ENCODE measurements around the gene GPR68. TPM values are rescaled to one million over a fixed set of nuclear protein-coding genes. Genes with fewer than 3 reads are reported as not detected.
"Not testable (repeated sequence)": the region's sequence is repeated elsewhere in the genome, so short reads cannot be mapped to it uniquely, and the experiment has no call there.

Gene GPR68
- polyA plus RNA-seq, 5 donors, result 1.2 to 3.8 (median 2.2) TPM

GRCh38 chr14:91253795-91254323 is 9.4 kb upstream of the GPR68 start:
- no peak for DNase-seq

- no peak for DNase-seq
These were observed 8.6 kb upstream of the GPR68 start for GRCh38 chr14:91252871-91253794.

- no peak for DNase-seq
These were observed 6.4 kb upstream of the GPR68 start for GRCh38 chr14:91250912-91251311.

GRCh38 chr14:91249841-91250616 is 5.5 kb upstream of the GPR68 start:
- DNase-seq, result peak; percentile 36 to 40

GRCh38 chr14:91246051-91246852 is 1.7 kb upstream of the GPR68 start:
- DNase-seq, result no peak

GRCh38 chr14:91245616-91246015 is 1.1 kb upstream of the GPR68 start:
- DNase-seq, result not testable (repeated sequence)

GRCh38 chr14:91245029-91245428 is 525 bp upstream of the GPR68 start:
- no peak for DNase-seq

- no peak for DNase-seq
These were observed 1.4 kb downstream of the GPR68 start for GRCh38 chr14:91243074-91243471.

GRCh38 chr14:91242635-91243034 is 1.9 kb downstream of the GPR68 start:
- no peak for DNase-seq

- DNase-seq, result no peak
These were observed 2.6 kb downstream of the GPR68 start for GRCh38 chr14:91241863-91242262.

- DNase-seq, result no peak
These were observed 5.8 kb downstream of the GPR68 start for GRCh38 chr14:91238661-91239060.

- DNase-seq, result no peak
These were observed 6.4 kb downstream of the GPR68 start for GRCh38 chr14:91238085-91238484.

- no peak for DNase-seq
These were observed 7.3 kb downstream of the GPR68 start for GRCh38 chr14:91237219-91237618.

GRCh38 chr14:91235841-91236240 is 8.7 kb downstream of the GPR68 start:
- DNase-seq, result no peak

- DNase-seq, result no peak
These were observed 9.8 kb downstream of the GPR68 start for GRCh38 chr14:91234791-91235114.

- DNase-seq, result no peak
These were observed 10.3 kb downstream of the GPR68 start for GRCh38 chr14:91233936-91234790.

- DNase-seq, result no peak
These were observed 11.9 kb downstream of the GPR68 start for GRCh38 chr14:91232603-91233002.

- DNase-seq, result no peak
These were observed 12.5 kb downstream of the GPR68 start for GRCh38 chr14:91232052-91232451.

- no peak for DNase-seq
These were observed 13.1 kb downstream of the GPR68 start for GRCh38 chr14:91231446-91231845.

GRCh38 chr14:91230397-91231035 is 14.0 kb downstream of the GPR68 start:
- DNase-seq, result no peak

All from right lung (tissue), 5 donors.